GM18498 (cell line): Measurements from ENCODE around the gene PSTPIP2.
"Not testable (repeated sequence)": the region's sequence is repeated elsewhere in the genome, so short reads cannot be mapped to it uniquely, and the experiment has no call there.

Source experiments
- ATAC-seq: cut with Tn5 transposase; IDR thresholded peaks from one replicate; pipeline ENCODE4 v1.9.1; 2021; ENCODE audit warnings: mild to moderate bottlenecking, moderate library complexity; ENCODE audit not compliant: unreplicated experiment

The PSTPIP2 gene, protein sequence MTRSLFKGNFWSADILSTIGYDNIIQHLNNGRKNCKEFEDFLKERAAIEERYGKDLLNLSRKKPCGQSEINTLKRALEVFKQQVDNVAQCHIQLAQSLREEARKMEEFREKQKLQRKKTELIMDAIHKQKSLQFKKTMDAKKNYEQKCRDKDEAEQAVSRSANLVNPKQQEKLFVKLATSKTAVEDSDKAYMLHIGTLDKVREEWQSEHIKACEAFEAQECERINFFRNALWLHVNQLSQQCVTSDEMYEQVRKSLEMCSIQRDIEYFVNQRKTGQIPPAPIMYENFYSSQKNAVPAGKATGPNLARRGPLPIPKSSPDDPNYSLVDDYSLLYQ

DNA sequence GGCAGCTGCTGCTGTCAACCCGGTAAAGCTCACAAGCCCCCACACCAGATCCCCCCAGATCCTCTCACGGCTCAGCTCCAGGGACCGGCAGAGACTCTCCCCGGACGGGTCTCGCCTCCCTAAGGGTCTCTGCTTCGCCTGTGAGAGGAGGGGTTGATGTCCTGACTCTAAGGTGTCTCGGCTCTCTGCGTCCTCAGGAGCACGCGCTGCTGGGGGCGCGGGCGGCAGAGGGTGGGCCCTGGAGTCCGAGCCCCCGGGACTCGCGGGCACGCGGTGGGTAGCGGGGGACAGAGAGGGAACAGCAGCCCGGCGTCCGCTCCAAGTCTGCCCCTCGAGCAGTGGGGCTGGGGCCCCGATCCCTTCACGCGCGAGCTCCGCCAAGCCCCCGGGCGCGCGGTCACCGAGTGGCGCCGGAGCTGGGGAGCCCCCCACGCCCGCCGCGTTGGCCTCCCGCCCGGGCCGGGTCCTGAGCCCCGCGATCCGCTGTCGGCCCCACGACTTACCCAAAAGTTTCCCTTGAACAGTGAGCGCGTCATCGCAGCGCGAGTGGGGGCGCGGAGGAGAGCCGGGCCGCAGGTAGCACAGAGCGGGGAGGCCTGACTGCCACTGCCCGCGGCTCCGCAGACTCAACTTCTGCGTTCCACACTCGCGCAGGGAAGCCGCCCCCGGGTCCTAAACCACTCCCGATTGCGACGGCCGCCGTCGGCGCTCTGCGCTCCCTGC, at the start of gene PSTPIP2:
Gene PSTPIP2, minus strand, starts transcription at position 608 of the 723 bp plus-strand sequence. Its CDS starts 72 bp downstream, at position 536.
- peak; percentile 73 for ATAC-seq

DNA sequence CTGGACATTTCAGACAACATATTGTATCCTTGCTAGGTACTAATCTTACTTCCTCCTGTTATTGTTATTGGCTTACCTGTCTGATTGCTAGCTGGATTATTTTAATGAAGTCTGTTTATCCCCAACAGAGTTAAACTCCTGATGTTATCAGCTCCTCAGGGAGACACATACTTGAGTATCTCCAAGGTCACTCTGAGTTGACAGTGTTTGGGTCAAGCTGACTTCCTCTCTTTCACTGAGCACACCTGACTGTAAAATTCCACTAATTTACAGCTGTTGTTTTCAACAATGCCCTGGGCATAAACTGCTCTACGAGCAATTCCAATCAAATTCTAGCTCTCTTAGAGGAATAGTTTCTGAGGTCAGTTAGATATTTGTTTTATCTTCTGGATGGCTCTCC, 41.7 kb upstream of the PSTPIP2 start:
- ATAC-seq = no peak

DNA sequence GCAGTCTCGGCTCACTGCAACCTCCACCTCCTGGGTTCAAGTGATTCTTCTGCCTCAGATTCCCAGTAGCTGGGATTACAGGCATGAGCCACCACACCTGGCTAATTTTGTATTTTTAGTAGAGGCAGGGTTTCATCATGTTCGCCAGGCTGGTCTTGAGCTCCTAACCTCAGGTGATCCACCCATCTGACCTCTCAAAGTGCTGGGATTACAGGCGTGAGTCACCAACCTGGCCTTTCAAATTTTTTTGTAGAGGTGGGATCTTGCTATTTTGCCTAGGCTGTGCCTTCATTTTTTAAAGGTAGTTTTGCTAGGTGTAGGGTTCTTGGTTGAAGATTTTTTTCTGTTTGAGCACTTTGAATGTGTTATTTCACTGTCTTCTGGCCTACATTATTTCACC, 38.3 kb upstream of the PSTPIP2 start:
- no peak for ATAC-seq

DNA sequence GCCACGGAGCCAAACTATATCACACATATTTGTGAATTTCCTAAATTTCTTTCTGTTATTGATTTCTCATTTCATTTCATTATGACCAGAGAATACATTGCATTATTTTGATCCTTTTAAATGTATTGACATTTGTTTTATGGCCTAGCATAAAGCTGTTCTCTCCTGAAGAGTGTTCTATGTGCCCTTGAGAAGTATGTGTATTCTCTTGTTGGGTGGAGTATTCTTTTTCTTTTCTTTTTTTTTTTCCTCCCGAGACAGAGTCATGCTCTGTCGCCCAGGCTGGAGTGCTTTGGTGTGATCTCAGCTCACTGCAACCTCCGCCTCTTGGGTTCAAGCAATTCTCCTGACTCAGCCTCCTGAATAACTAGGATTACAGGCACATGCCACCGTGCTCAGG, 37.3 kb upstream of the PSTPIP2 start:
- ATAC-seq = no peak

DNA sequence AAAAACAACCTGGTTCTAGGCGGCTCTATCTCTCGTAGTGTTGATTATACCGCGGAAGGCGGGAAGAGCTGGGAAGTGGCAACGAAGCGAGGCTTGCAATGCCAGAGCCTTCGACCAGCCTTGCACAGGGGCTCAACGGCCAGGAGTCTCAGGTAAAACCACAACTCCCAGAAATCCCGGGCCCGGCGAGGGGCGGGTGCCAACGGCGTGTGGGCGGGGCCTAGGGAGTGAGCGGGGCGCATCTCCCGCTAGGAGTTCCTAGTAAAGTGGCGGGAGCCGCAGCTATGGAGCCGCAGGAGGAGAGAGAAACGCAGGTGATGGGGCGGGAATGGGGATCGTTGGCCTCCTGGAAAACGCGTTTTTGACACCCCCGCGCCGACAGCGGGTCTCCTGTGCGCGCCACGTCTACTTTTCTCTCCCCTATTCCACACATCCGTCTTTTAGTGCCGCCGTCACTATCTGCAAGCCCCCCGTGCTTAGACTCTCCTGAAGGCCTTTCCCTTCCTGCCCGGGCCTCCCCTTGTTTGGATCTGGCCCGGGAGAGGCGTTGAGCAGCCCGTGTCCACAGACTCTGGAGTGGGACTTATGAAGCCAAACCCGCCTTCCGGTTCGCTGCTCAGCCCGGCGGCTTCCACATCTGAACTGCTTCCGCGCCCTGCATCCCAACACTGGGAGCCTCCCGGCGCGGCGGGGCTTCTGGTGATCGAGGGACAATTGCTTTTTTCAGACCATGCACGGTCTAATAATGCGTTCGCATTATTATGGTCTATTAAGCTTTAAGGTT, 32.3 kb upstream of the PSTPIP2 start, which contains the start of gene HAUS1:
Gene HAUS1, plus strand, starts transcription at position 258 of the 784 bp plus-strand sequence. Its CDS starts 27 bp downstream, at position 285.
- ATAC-seq = peak; percentile 95

DNA sequence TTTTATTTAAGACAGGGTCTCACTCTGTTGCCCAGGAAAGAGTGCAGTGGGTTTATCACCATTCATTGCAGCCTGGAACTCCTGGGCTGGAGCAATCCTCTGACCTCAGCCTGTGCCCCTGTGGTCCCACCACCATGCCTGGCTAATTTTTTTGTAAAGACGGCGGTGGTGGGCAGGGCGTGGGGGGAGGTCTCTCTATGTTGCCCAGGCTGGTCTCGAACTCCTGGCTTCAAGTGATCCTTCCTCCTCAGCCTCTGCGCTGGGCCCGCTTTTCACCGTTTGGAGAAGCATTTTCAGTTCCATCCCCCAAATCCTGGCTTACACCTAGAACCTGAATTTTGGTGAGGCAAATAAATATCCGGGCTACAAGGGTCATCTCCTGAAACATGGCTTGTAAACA, 27.4 kb upstream of the PSTPIP2 start:
- ATAC-seq = no peak

DNA sequence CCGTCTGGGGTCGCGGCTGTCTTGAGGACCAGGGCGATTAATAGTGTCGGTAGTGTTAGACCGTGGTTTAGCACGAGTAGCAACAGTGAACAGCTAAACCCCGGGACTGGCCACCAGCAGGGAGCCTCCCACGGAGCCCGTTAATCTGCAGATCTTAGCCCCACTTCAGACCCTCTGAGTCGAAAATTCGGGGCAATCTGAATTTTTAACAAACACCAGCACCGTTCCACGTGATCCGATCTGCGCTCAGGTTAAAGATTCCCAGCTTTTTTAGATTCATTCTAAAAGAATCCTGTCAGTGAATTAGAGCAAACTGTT, 26.5 kb upstream of the PSTPIP2 start:
- no peak for ATAC-seq

DNA sequence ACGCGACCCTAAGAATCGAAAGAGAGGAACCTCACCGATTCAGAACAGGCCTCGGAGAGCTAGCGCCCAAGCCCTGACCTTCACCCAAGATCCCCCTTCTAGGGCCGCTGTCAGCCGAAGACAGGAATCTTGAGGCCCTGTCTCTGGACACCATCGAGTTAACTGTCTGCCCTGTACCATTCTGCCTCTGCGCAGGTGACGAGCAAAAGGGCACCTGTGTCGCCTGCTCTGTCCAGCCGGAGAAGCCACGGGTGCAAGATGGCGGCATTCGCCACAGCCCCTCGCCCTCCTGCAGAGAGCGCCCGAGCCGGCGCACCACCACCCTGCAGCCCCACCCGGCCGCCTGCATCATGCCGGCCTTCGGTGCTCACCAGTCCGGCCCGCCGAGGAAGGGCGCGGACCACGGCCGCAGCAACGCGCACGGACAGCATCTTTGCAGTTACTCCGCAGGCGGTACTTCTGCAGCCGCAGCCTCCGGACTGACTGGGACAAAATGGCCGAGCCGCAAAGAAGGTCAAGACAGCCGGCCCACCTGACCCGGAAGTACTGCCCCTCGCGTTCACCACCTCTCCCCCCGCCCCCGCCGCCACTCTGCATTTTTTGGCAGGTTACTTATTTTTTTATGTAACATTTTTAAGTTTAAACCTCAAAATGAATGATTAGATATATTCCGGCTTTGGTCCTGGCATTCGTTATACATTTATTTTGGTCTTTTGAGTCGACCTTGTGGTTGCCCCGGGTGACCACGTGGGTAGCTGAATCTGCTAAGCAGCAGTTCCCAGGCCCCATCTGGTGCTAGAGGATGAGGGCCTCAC, 25.9 kb upstream of the PSTPIP2 start, which contains the start of gene ATP5F1A:
Gene ATP5F1A, minus strand, starts transcription at position 496 of the 815 bp plus-strand sequence. Its CDS starts 65 bp downstream, at position 431.
- peak; percentile 79 for ATAC-seq

DNA sequence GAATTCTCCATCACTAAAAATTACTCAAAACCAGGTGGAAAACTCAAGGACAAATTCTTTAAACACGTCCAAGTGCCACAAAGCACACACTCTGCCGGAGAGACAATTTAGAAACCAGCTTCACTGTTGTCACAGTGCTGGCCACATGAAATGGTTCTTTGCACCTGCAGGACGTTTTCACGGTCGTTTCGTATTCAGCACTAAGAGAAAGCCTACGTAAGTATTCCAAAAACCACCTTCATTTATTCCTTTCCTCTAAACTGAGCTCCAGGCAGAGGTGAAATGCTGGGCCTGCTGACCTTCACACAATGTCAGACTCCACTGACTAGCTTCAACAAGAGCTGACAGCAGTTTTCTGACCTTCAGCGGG, 25.4 kb upstream of the PSTPIP2 start:
- ATAC-seq = peak; percentile 33

DNA sequence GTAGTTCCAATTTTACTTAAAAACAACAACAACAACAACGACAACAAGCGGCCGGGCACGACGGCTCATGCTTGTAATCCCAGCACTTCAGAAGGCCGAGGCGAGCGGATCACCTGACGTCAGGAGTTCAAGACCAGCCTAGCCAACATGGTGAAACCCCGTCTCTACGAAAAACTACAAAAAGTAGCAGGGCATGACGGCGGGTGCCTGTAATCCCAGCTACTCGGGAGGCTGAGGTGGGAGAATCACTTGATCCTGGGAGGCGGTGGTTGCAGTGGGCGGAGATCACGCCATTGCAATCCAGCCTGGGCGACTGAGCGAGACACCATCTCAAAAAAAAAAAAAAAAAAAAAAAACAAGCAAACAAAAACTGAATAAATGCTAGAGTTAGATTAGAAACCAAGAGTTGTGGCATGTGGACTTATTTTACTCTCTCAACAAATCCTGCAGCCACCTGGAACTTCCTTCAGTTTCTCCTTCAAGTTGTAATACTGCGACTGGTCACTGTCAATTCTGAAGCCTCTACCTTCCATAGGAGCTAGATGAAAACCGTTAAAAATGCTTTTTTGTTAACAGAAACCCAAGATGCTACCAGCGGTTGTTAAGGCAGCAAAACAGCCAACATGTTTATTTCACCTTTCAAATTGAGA, 24.7 kb upstream of the PSTPIP2 start:
- ATAC-seq = no peak

DNA sequence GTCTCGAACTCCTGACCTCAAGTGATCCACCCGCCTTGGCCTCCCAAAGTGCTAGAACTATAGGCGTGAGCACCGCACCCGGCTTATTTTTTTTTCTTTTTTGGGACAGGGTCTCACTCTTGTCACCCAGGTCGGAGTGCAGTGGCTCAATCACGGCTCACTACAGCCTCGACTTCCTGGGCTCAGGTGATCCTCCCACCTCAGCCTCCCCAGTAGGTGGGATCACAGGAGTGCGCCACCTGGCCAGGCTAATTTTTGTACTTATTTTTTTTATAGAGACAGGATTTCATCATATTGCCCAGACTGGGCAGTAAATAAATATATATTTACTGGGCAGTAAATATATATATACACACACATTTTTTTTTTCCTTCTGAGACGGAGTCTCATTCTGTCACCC, 23.5 kb upstream of the PSTPIP2 start:
- no peak for ATAC-seq

DNA sequence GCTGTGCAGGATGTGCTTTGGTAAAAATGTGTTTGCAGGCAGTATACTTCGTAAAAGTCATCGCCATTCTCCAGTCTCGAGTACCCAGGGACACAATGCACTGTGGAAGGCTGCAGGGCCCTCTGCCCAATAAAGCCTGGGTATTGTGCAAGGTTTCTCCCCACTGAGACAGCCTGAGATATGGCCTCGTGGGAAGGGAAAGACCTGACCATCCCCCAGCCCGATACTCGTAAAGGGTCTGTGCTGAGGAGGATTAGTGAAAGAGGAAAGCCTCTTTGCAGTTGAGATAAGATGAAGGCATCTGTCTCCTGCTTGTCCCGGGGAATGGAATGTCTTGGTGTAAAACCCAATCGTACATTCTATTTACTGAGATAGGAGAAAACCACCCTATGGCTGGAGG, 16.4 kb upstream of the PSTPIP2 start:
- ATAC-seq = not testable (repeated sequence)

DNA sequence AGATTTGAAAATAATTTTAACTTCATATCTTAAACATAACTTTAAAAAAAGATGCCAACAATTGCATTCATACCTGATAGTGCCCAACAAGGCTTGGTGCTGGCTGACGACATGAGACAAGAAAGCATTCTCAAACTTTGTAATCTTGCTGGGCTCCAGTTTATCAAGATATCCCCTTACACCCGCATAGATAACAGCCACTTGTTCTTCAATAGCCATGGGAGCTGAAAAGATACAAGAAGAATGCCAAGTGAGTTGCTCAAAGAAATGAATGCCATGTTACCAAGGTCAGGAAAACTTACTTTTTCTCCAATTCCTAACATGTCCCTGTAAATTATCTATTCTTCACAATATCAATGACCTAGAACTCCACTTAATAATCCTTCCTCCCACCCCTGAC, 12.4 kb upstream of the PSTPIP2 start:
- ATAC-seq = no peak

DNA sequence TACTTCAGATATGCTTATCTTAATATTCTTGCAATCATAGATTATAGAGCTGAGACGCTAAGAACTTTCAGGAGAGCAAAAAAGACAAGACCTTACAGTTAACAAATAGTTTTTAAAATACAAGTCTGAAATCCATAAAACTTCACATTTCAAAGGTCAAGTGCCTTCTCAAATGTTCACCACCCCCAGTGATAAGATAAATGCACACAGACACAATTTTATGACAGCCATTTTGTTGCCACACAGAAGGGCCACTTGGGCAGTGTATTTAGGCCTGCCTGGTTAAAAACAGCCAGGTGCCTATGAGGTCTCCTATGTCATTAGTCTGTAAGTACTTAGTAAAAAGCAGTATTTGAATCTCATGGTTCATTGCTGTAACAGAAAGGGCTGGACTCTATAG, 8.1 kb upstream of the PSTPIP2 start:
- no peak for ATAC-seq

DNA sequence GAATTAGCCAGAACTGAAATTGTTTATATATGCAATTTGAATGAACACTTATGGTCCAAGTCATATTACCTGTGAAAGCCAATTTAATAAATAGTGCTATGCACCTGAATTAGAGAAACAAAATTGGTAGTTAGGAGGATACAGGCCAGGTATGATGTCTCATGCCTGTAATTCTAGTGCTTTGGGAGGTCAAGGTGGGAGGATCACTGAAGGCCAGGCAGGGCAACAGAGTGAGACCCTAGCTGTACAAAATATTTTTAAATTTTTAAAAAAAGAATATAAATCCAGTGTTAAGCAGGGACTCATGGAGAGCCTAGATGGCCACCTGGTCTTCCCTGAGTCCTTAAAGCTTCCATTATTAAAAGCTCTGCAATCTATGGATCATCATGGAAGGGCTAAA, 7.3 kb upstream of the PSTPIP2 start:
- ATAC-seq = no peak

DNA sequence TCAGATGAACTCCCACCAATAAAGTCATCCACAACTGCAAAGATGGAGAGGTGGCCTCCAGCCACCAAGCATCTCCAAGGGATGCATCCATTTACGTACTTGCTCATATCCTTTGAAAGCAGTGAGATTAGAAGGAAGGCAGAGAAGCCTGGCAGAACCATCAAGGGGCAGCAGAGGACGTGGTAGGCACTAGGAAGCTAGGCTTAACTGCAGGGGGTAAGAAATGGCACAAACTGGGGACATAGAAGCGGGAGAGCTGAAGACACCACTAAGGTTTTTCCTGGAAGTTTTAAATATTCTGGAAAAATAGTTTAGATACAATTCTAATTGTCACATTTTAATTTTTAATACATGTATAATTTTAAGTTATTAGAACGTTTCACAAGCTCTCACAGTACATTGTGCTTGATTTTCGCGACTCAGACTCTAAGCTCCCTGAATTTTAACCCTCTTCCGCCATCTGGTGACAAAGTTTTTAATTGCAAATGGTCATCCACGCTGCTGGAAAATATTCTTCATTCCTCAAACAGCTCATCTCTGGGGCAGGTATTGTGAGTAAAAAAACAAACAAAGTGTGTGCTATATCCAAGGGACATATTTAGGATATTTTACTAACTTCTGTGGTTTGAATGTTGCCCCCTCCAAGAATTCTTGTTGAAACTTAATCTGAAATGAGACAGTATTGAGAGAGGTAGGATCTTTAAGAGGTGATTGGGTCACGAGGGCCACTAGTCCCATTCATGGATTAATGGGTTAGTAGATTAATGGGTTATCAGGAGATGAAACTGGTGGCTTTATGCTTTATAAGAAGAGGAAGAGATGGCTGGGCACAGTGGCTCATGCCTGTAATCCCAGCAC, 1.6 kb upstream of the PSTPIP2 start:
- no peak for ATAC-seq

DNA sequence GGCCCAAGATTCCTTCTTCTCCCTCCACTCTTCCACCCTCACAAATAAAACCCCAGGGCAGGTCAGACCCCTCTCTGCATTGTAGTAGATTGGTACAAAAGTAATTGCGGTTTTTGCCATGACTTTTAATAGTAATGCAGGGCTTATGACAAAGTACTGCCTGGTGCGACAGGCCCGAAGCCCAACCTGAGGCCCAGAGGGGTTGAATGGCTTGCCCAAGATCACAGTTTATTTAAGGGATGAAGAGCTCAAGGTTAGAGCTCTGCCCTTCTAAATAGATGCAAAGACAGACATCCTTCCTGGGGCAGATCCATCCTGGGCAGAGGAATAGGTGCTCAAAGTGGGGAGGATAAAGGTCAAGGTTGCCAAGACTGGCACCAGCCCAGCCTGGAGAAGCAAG, 899 bp upstream of the PSTPIP2 start:
- no peak for ATAC-seq

DNA sequence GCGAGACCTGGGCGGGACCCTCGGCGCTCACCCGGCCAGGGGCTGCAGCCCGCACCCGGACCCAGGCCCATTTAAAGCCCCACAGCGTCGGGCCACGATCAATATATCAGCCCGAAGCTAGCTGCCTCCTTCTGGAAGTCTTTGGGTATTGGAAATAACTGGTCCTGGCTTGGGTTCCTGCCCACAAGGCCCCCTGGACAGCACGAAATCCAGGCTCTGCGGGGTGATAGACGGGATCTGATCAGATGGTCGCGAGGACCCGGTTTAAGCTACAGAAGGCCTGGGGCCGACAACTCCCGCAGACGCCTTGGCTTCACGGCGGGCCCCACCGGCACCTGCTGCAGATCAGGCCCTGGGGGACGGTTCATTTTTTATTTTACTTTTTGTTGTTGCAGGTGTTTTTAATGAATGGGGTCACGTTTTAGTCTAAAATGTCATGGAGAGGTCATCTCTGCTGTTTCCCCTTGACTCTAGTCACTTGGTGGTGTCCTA, 362 bp upstream of the PSTPIP2 start:
- ATAC-seq = no peak
